Tibial artery (tissue), 4 donors: Measurements from ENCODE around the gene P2RY6.

Source experiments
- DNase-seq, 2 donors: peaks; one replicate each; pipeline ENCODE4 v3.0.0-alpha.2; 2019
- H3K27ac ChIP-seq, 2 donors: fragments of 200-600 bp; sonication (generic) in 1 of 2; 1 replicate in 1 of 2; 2 replicates in 1 of 2; pipeline ENCODE4 v1.5.1; 2018 to 2019; ENCODE audit warnings: mild to moderate bottlenecking in 1 of 2
- H3K27me3 ChIP-seq, 2 donors: fragments of 200-600 bp; sonication (generic) in 1 of 2; one replicate each; pipeline versions ENCODE4 v1.5.1 to v1.6.0; 2016 to 2019
- H3K36me3 ChIP-seq, 3 donors: fragments of 200-600 bp; sonication (generic) in 2 of 3; one replicate each; pipeline ENCODE4 v1.5.1; 2016 to 2019; ENCODE audit warnings: mild to moderate bottlenecking in 2 of 3
- H3K4me1 ChIP-seq, 4 donors: fragments of 200-600 bp; sonication (generic) in 2 of 4; 1 replicate in 3 of 4; 2 replicates in 1 of 4; pipeline ENCODE4 v1.5.1; 2016 to 2019
- H3K4me3 ChIP-seq, 2 donors: fragments of 200-600 bp; sonication (generic) in 1 of 2; 1 replicate in 1 of 2; 2 replicates in 1 of 2; pipeline ENCODE4 v1.5.1; 2018 to 2019; ENCODE audit warnings: mild to moderate bottlenecking in 2 of 2
- H3K9me3 ChIP-seq, 3 donors: fragments of 200-600 bp; sonication (generic) in 1 of 3; one replicate each; pipeline ENCODE4 v1.5.1; 2016 to 2019
- CTCF ChIP-seq, 2 experiments: fragments of 200-600 bp in 1 of 2; fragments of 450-650 bp in 1 of 2; IDR thresholded peaks; one replicate each; pipeline ENCODE4 v1.5.1; 2017 to 2019; ENCODE audit warnings: antibody characterized with exemption in 2 of 2, mild to moderate bottlenecking in 1 of 2, moderate library complexity in 1 of 2
- intact Hi-C: fragments of 100-400 bp; cut with DNase I; formaldehyde crosslinking; loops from one replicate; pipeline ENCODE4 v1.15.0; 2023; ENCODE audit warnings: low total_unique reads

Gene P2RY6

GRCh38 chr11:73340164-73340563 is 68.0 kb downstream of the P2RY6 start:
- peak overlapping the region in 1 of 2 donors; percentile 13 for H3K27ac ChIP-seq
- no peak overlapping the region for H3K4me3 ChIP-seq
- no peak for DNase-seq
- TF ChIP-seq CTCF (IDR thresholded peaks at IDR 0.05) = no peak
- H3K4me1 ChIP-seq = peaks cover 0 to 99% (median 74%) of the 10 kb centered on the region in 4 donors
- H3K36me3 ChIP-seq = peaks cover 0 to 6% (median 0%) of the 10 kb centered on the region in 3 donors
- intact Hi-C loops = no loop called here
- no peaks in the 10 kb centered on the region for H3K27me3 ChIP-seq
- H3K9me3 ChIP-seq = no peaks in the 10 kb centered on the region

GRCh38 chr11:73342633-73343032 is 70.5 kb downstream of the P2RY6 start:
- no peak for DNase-seq
- Histone ChIP-seq H3K27ac (peak overlapping the region; percentile 72 to 78), H3K4me1 (peaks cover 0 to 99% (median 76%) of the 10 kb centered on the region in 4 donors)

GRCh38 chr11:73343076-73343873 is 71.1 kb downstream of the P2RY6 start:
- H3K27ac ChIP-seq = peak overlapping the region; percentile 72 to 78
- H3K27me3 ChIP-seq = no peaks in the 10 kb centered on the region
- peaks cover 0 to 92% (median 69%) of the 10 kb centered on the region in 4 donors for H3K4me1 ChIP-seq
- H3K9me3 ChIP-seq = no peaks in the 10 kb centered on the region
- peaks cover 5 to 18% (median 10%) of the 10 kb centered on the region in 3 donors for H3K36me3 ChIP-seq
- peak overlapping the region; percentile 44 to 50 for H3K4me3 ChIP-seq
- intact Hi-C loops = no loop called here
- DNase-seq = no peak
- TF ChIP-seq CTCF (IDR thresholded peaks at IDR 0.05) = no peak

More at GRCh38 chr11:73342633-73343032, 70.5 kb downstream of the P2RY6 start:
- peaks cover 0 to 11% (median 3%) of the 10 kb centered on the region in 3 donors for H3K36me3 ChIP-seq
- intact Hi-C loops = no loop called here
- no peaks in the 10 kb centered on the region for H3K9me3 ChIP-seq
- TF ChIP-seq CTCF (IDR thresholded peaks at IDR 0.05) = no peak
- peak overlapping the region; percentile 44 to 50 for H3K4me3 ChIP-seq
- H3K27me3 ChIP-seq = no peaks in the 10 kb centered on the region

DNA sequence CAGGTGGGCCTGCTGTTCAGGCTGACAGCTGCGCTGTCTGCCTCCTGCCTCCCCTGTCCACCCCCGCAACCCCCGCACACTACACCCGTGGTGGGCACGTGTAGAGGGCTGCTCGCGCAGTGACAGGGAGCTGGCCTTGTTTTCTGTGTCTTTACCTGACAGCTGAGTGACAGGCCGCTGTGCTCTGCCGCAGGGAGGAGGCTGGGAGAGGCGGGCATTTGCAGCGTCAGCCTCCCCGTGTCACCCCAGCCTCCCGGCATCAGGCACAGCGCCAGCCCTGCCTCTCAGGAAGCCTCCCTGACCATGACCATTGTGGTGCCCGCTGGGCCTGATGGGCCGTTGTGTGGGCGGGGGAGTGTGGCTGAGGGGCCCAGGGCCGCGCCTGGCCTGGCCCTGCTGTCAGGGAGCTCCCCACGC is 72.1 kb downstream of the P2RY6 start:
- H3K4me3 ChIP-seq = peak overlapping the region; percentile 44 to 50
- DNase-seq = peak in 1 of 2 donors; percentile 89
- H3K36me3 ChIP-seq = peaks cover 5 to 26% (median 19%) of the 10 kb centered on the region in 3 donors
- H3K27me3 ChIP-seq = no peaks in the 10 kb centered on the region
- intact Hi-C loops = no loop called here
- H3K4me1 ChIP-seq = peaks cover 0 to 91% (median 67%) of the 10 kb centered on the region in 4 donors
- no peak for TF ChIP-seq CTCF (IDR thresholded peaks at IDR 0.05)
- H3K9me3 ChIP-seq = no peaks in the 10 kb centered on the region
- peak overlapping the region; percentile 72 to 78 for H3K27ac ChIP-seq

DNA sequence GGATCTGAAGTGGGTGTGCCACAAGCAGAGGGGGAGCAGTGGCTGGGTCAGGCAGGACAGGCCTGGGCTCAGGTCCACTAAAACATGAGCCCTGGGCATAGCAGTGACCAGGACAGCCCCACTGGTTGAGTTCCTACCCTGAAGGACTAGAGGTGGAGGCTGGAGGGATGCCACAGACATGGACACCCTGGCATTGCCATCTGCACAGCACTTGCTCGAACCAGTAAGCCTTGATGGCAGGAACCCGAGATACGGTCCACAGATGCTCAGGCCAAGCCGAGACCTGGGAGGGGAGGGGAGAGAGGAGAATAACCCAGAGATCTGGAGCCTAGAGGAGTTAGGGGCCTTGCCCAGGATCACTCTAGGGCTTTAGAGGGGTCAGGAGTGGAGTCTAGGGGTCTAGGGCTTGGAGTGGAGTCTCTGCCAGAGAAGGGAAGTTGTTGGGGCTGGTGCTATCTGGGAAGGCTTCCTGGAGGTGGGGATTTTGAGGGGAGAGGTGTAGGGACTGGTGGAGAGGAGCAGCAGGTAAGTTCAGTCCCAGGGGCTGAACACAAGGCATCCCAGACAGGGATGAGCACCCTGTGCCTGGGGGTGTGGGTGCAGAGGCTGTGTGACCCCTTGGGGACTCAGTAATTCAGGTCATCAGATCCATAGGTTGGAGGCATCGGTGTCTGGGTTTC is 73.5 kb downstream of the P2RY6 start:
- H3K27ac ChIP-seq = peak overlapping the region; percentile 72 to 78
- H3K36me3 ChIP-seq = peaks cover 5 to 33% (median 20%) of the 10 kb centered on the region in 3 donors
- H3K27me3 ChIP-seq = no peaks in the 10 kb centered on the region
- no peak for TF ChIP-seq CTCF (IDR thresholded peaks at IDR 0.05)
- no peaks in the 10 kb centered on the region for H3K9me3 ChIP-seq
- intact Hi-C loops = no loop called here
- no peak for DNase-seq
- no peak overlapping the region for H3K4me3 ChIP-seq
- peaks cover 0 to 88% (median 63%) of the 10 kb centered on the region in 4 donors for H3K4me1 ChIP-seq
